Measurements from ENCODE around the gene TUBB3. TPM values are rescaled to one million over a fixed set of nuclear protein-coding genes. Genes with fewer than 3 reads are reported as not detected.

TUBB3 gene
- total and polyA plus RNA-seq, 2 of the 4 experiments (the other 2 are of a cell fraction), result 311 to 410 TPM

GRCh38 chr16:89954462-89954861 lies 31.3 kb downstream of the TUBB3 start:
- H4K91ac ChIP-seq (ENCODE audit: insufficient read depth, low read depth, low read length), result no peak overlapping the region
- H3K18ac ChIP-seq (ENCODE audit: low read depth, low read length), result no peak overlapping the region
- CTCF ChIA-PET, result no interaction called here
- TF ChIP-seq MAFK (IDR thresholded peaks at IDR 0.05; ENCODE audit: low read depth, low read length) (no peak), CHD1 (IDR thresholded peaks at IDR 0.05; ENCODE audit: low read depth, low read length) (no peak), SMC3 (IDR thresholded peaks at IDR 0.05; ENCODE audit: low read depth, low read length) (no peak), CTCF (conservative IDR thresholded peaks at IDR 0.05; ENCODE audit: low read depth, low read length) (no peak), RAD21 (IDR thresholded peaks at IDR 0.05; ENCODE audit: low read length) (no peak), BHLHE40 (IDR thresholded peaks at IDR 0.05; ENCODE audit: low read depth, low read length) (no peak), FOS (IDR thresholded peaks at IDR 0.05; ENCODE audit: low read depth, low read length) (no peak), NFE2L2 (IDR thresholded peaks at IDR 0.05; ENCODE audit: low read depth, low read length) (no peak), RFX5 (IDR thresholded peaks at IDR 0.05; ENCODE audit: low read depth, low read length) (no peak), POLR2A (IDR thresholded peaks at IDR 0.05; ENCODE audit: low read depth, low read length) (no peak), RCOR1 (IDR thresholded peaks at IDR 0.05; ENCODE audit: insufficient replicate concordance, low read length) (no peak), CEBPB (IDR thresholded peaks at IDR 0.05; ENCODE audit: low read depth, low read length) (no peak)
- TF ChIP-seq, protein P1, sequence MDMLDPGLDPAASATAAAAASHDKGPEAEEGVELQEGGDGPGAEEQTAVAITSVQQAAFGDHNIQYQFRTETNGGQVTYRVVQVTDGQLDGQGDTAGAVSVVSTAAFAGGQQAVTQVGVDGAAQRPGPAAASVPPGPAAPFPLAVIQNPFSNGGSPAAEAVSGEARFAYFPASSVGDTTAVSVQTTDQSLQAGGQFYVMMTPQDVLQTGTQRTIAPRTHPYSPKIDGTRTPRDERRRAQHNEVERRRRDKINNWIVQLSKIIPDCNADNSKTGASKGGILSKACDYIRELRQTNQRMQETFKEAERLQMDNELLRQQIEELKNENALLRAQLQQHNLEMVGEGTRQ (IDR thresholded peaks at IDR 0.05; ENCODE audit: low read depth, low read length), result no peak
- peaks cover 3% of the 10 kb centered on the region; the same call in 1 of the 2 replicates for H3K4me1 ChIP-seq (ENCODE audit: control insufficient read depth, insufficient read depth, low read length)
- no peak overlapping the region for H2AFZ ChIP-seq (replicated peaks; ENCODE audit: low read length, poor library complexity)
- no peak overlapping the region for H2BK15ac ChIP-seq (ENCODE audit: low read depth, low read length)
- H3K27ac ChIP-seq (ENCODE audit: insufficient read depth, low read length), result no peak overlapping the region
- H3K27me3 ChIP-seq (ENCODE audit: control insufficient read depth, insufficient read depth, low read length), result no peaks in the 10 kb centered on the region
- H2BK20ac ChIP-seq (ENCODE audit: low read depth, low read length), result no peak overlapping the region
- no peak overlapping the region for H2BK120ac ChIP-seq (ENCODE audit: low read depth, low read length)
- peaks cover 17% of the 10 kb centered on the region for H4K20me1 ChIP-seq (ENCODE audit: insufficient read depth, low read length)
- no peak overlapping the region for H3K56ac ChIP-seq (ENCODE audit: extremely low read depth, insufficient read depth, low read length)
- H3K14ac ChIP-seq (replicated peaks; ENCODE audit: low read depth, low read length), result no peak overlapping the region
- H3K9me1 ChIP-seq (ENCODE audit: insufficient read depth, low read length), result no peaks in the 10 kb centered on the region; the same call in 1 of the 2 replicates
- no peak overlapping the region for H3K4me3 ChIP-seq (ENCODE audit: insufficient read depth, low read depth, low read length)
- intact Hi-C loops (cut with micrococcal nuclease) (no loop called here), dilution Hi-C loops (cut with HindIII; ENCODE audit: low sequenced_read_pairs, unreplicated experiment) (no loop called here), in situ Hi-C loops (cut with MboI; ENCODE audit: low sequenced_read_pairs) (no loop called here)
- ATAC-seq (ENCODE audit: low read depth) (no peak), DNase-seq (no peak)
- no peak overlapping the region for H3K23ac ChIP-seq (ENCODE audit: low read depth, low read length)
- peaks cover 35% of the 10 kb centered on the region for H3K36me3 ChIP-seq (ENCODE audit: control insufficient read depth, insufficient read depth, low read length)
- WGBS, 2 experiments (ENCODE audit: extremely low coverage in 2 of 2, insufficient read length in 1 of 2), result 95% methylated on average over 7 of the region's 15 CpGs; no CpG with 5 or more reads in 1 of the 2 experiments
- no peak overlapping the region for H2BK5ac ChIP-seq (ENCODE audit: low read depth, low read length, poor library complexity, severe bottlenecking)
- no peak overlapping the region for H2AK5ac ChIP-seq (ENCODE audit: low read depth, low read length)
- no peak overlapping the region for H3K4ac ChIP-seq (ENCODE audit: low read depth, low read length)
- H3K9me3 ChIP-seq (ENCODE audit: control insufficient read depth, insufficient read depth, low read length), result no peaks in the 10 kb centered on the region
- no peak overlapping the region for H3K4me2 ChIP-seq (ENCODE audit: low read depth, low read length)
- no peak overlapping the region for H2AK9ac ChIP-seq (replicated peaks; ENCODE audit: low read depth, low read length, poor library complexity)
- H4K5ac ChIP-seq (ENCODE audit: low read depth, low read length), result no peak overlapping the region
- H3K9ac ChIP-seq (ENCODE audit: low read depth, low read length), result no peak overlapping the region
- H3K79me1 ChIP-seq (ENCODE audit: low read depth in 1 of 2, low read length in 2 of 2), result peaks cover 17 to 75% of the 10 kb centered on the region in 2 experiments
- BruUV-seq (replicated peaks), result no TSS peak
- POLR2A ChIA-PET (ENCODE audit: unreplicated experiment), result no interaction called here
- H4K8ac ChIP-seq (ENCODE audit: low read depth in 2 of 2, low read length in 2 of 2), result no peak overlapping the region

Measured in IMR-90 (cell line).